ENCODE data around the gene POLG2. TPM values are rescaled to one million over a fixed set of nuclear protein-coding genes. Genes with fewer than 3 reads are reported as not detected.

POLG2 gene
- total RNA-seq, 1 experiment from 2014 or later: 20.3 TPM

DNA sequence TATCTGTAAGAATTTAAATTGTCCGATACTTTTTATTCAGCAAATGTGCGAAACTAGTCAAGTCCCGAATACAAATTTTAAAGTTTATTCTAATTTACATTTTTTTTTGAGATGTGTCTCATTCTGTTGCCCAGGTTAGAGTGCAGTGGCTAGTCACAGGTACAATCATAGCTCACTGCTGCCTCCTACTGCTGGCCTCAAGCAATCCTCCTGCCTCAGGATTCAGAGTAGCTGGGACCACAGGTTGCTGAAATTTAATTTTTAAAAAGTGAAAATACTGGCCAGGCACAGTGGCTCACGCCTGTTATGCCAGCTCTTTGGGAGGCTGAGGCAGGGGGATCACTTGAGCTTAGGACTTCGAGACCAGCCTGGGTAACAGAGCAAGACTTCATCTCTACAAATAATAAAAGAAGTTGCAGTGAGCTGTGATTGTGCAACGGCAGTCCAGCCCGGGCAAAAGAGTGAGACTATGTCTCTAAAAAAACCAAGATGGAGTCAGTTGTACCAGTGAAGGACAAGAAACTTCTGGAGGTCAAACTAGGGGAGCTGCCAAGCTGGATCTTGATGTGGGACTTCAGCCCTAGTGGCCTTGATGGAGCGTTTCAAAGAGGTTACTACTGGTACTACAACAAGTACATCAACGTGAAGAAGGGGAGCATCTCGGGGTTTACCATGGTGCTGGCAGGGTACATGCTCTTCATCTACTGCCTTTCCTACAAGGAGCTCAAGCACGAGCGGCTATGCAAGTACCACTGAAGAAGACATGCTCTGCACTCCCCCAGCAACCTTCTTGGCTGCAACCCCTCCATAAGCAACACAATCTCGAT, 5.6 kb downstream of the POLG2 start:
- H3K9ac ChIP-seq (ENCODE audit: low read length): no peak overlapping the region
- CTCF ChIA-PET: interaction anchor here (0.5 to 1.6 kb wide), 4 partner anchors 39 to 72 kb away, joined by 4 to 52 read pairs (median 6); no protein-coding TSS in a partner anchor
- H3K27ac ChIP-seq (ENCODE audit: low read length): no peak overlapping the region
- H3K4me1 ChIP-seq (ENCODE audit: insufficient read depth, low read length): peaks cover 18% of the 10 kb centered on the region
- TF ChIP-seq, protein P1, sequence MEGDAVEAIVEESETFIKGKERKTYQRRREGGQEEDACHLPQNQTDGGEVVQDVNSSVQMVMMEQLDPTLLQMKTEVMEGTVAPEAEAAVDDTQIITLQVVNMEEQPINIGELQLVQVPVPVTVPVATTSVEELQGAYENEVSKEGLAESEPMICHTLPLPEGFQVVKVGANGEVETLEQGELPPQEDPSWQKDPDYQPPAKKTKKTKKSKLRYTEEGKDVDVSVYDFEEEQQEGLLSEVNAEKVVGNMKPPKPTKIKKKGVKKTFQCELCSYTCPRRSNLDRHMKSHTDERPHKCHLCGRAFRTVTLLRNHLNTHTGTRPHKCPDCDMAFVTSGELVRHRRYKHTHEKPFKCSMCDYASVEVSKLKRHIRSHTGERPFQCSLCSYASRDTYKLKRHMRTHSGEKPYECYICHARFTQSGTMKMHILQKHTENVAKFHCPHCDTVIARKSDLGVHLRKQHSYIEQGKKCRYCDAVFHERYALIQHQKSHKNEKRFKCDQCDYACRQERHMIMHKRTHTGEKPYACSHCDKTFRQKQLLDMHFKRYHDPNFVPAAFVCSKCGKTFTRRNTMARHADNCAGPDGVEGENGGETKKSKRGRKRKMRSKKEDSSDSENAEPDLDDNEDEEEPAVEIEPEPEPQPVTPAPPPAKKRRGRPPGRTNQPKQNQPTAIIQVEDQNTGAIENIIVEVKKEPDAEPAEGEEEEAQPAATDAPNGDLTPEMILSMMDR (conservative IDR thresholded peaks at IDR 0.05; ENCODE audit: low read depth, low read length): peak; percentile 85
- TF ChIP-seq EZH2 (IDR thresholded peaks at IDR 0.05; ENCODE audit: low read length, unreplicated experiment): no peak
- no peak for TF ChIP-seq EZH2phosphoT487 (IDR thresholded peaks at IDR 0.05; ENCODE audit: borderline replicate concordance, low read length)
- peak; percentile 67 for DNase-seq
- H3K9me2 ChIP-seq (replicated peaks; ENCODE audit: low read length): no peaks in the 10 kb centered on the region
- peaks cover 6% of the 10 kb centered on the region; the same call in 1 of the 2 replicates for H4K20me1 ChIP-seq (ENCODE audit: low read length)
- H3K9me3 ChIP-seq (ENCODE audit: low read length): no peaks in the 10 kb centered on the region
- no peak overlapping the region for H3K4me3 ChIP-seq (ENCODE audit: low read length)
- ATAC-seq: peak; percentile 76
- H3K79me2 ChIP-seq (ENCODE audit: low read length): peaks cover 33% of the 10 kb centered on the region
- peaks cover 38% of the 10 kb centered on the region for H3K36me3 ChIP-seq (ENCODE audit: low read depth, low read length)
- no TSS peak for BruUV-seq (replicated peaks)
- POLR2A ChIA-PET (ENCODE audit: unreplicated experiment): no interaction called here
- H2AFZ ChIP-seq (ENCODE audit: low read length): no peak overlapping the region
- H3K27me3 ChIP-seq (ENCODE audit: low read length): no peaks in the 10 kb centered on the region
- intact Hi-C loops (cut with micrococcal nuclease): loop anchor here (1.0 to 5.0 kb wide), 3 partner anchors 71 to 184 kb away; no protein-coding TSS in a partner anchor
- H3K4me2 ChIP-seq (ENCODE audit: low read length): no peak overlapping the region
- peaks cover 3% of the 10 kb centered on the region for H3F3A ChIP-seq (ENCODE audit: low read length, unreplicated experiment)

DNA sequence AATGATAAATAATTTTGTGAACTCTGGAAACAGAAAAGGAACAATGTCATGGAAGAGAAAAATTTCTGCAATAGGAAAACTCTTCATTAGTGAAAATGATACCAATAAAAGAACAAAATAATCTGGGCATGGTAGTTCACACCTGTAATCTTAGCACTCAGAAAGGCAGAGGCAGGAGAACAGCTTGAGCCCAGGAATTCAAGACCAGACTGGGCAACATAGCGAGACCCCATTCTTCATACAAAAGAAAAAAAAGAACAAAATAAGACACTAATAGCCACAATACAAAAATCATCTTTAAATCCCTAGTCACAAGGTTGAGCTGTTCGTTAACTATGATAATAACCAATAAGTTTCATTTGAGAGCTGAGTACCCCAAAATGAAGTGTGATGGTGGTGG, 8.6 kb downstream of the POLG2 start:
- H3K36me3 ChIP-seq (ENCODE audit: low read depth, low read length): peaks cover 38% of the 10 kb centered on the region

More for the DNA sequence above, 8.6 kb downstream of the POLG2 start:
- CTCF ChIA-PET: interaction anchor here (0.5 kb wide), 1 partner anchor 89 kb away, joined by 7 read pairs; no protein-coding TSS in a partner anchor
- no peaks in the 10 kb centered on the region for H4K20me1 ChIP-seq (ENCODE audit: low read length)
- no peak overlapping the region for H3K9ac ChIP-seq (ENCODE audit: low read length)
- H3K27ac ChIP-seq (ENCODE audit: low read length): no peak overlapping the region
- TF ChIP-seq, protein P1 (conservative IDR thresholded peaks at IDR 0.05; ENCODE audit: low read depth, low read length): no peak
- no peak for TF ChIP-seq EZH2phosphoT487 (IDR thresholded peaks at IDR 0.05; ENCODE audit: borderline replicate concordance, low read length)
- TF ChIP-seq EZH2 (IDR thresholded peaks at IDR 0.05; ENCODE audit: low read length, unreplicated experiment): no peak
- H3K79me2 ChIP-seq (ENCODE audit: low read length): peaks cover 7% of the 10 kb centered on the region; the same call in 1 of the 2 replicates
- H3K9me3 ChIP-seq (ENCODE audit: low read length): no peaks in the 10 kb centered on the region
- H3F3A ChIP-seq (ENCODE audit: low read length, unreplicated experiment): peaks cover 3% of the 10 kb centered on the region
- H3K9me2 ChIP-seq (replicated peaks; ENCODE audit: low read length): no peaks in the 10 kb centered on the region
- ATAC-seq: no peak
- POLR2A ChIA-PET (ENCODE audit: unreplicated experiment): no interaction called here
- H2AFZ ChIP-seq (ENCODE audit: low read length): no peak overlapping the region
- H3K4me1 ChIP-seq (ENCODE audit: insufficient read depth, low read length): 0 out of 2 replicates have a peak, but pooled peaks cover 3% of the 10 kb centered on the region
- no peak overlapping the region for H3K4me2 ChIP-seq (ENCODE audit: low read length)
- no TSS peak for BruUV-seq (replicated peaks)
- no peak for DNase-seq
- no peaks in the 10 kb centered on the region for H3K27me3 ChIP-seq (ENCODE audit: low read length)
- H3K4me3 ChIP-seq (ENCODE audit: low read length): no peak overlapping the region
- intact Hi-C loops (cut with micrococcal nuclease): no loop called here
